Measurements from ENCODE around the gene CDYL2. TPM values are rescaled to one million over a fixed set of nuclear protein-coding genes. Genes with fewer than 3 reads are reported as not detected.

The CDYL2 gene
- total and polyA plus RNA-seq, 4 donors: 0.84 to 4.1 (median 2.3) TPM

GRCh38 chr16:80790751-80791150, 13.6 kb downstream of the CDYL2 start:
- no peak overlapping the region for H3K9ac ChIP-seq (ENCODE audit: low read depth in 1 of 2, low read length in 2 of 2)
- H3K4me1 ChIP-seq (ENCODE audit: control insufficient read depth in 4 of 4, insufficient read depth in 4 of 4, low read length in 3 of 4): no peaks in the 10 kb centered on the region
- no peak for DNase-seq (ENCODE audit: low spot score)
- no peaks in the 10 kb centered on the region for H3K9me3 ChIP-seq (ENCODE audit: control insufficient read depth in 4 of 4, low read length in 3 of 4)
- H3K27me3 ChIP-seq (ENCODE audit: control insufficient read depth in 4 of 4, insufficient read depth in 4 of 4, low read length in 3 of 4): no peaks in the 10 kb centered on the region
- H3K36me3 ChIP-seq (ENCODE audit: control insufficient read depth in 4 of 4, insufficient read depth in 3 of 4, low read depth in 1 of 4, low read length in 3 of 4): no peaks in the 10 kb centered on the region
- TF ChIP-seq REST (IDR thresholded peaks at IDR 0.05): no peak
- TF ChIP-seq FOXA1 (IDR thresholded peaks at IDR 0.05): no peak
- TF ChIP-seq ZBTB33 (IDR thresholded peaks at IDR 0.05): no peak
- TF ChIP-seq MAX (IDR thresholded peaks at IDR 0.05): no peak
- no peak for TF ChIP-seq HNF4A (conservative IDR thresholded peaks at IDR 0.05)
- WGBS: 88% methylated on average over 5 of the region's 5 CpGs
- no peak overlapping the region for H3K4me3 ChIP-seq (ENCODE audit: low read depth in 1 of 3, low read length in 3 of 3)
- no peak overlapping the region for H3K27ac ChIP-seq (ENCODE audit: low read depth in 1 of 2, low read length in 2 of 2)

- Histone ChIP-seq H3K36me3 (ENCODE audit: control insufficient read depth in 4 of 4, insufficient read depth in 3 of 4, low read depth in 1 of 4, low read length in 3 of 4) (no peaks in the 10 kb centered on the region), H3K4me1 (ENCODE audit: control insufficient read depth in 4 of 4, insufficient read depth in 4 of 4, low read length in 3 of 4) (no peaks in the 10 kb centered on the region), H3K27me3 (ENCODE audit: control insufficient read depth in 4 of 4, insufficient read depth in 4 of 4, low read length in 3 of 4) (no peaks in the 10 kb centered on the region), H3K9ac (ENCODE audit: low read depth in 1 of 2, low read length in 2 of 2) (no peak overlapping the region), H3K4me3 (ENCODE audit: low read depth in 1 of 3, low read length in 3 of 3) (no peak overlapping the region), H3K9me3 (ENCODE audit: control insufficient read depth in 4 of 4, low read length in 3 of 4) (peaks cover 0 to 4% (median 0%) of the 10 kb centered on the region in 4 donors), H3K27ac (ENCODE audit: low read depth in 1 of 2, low read length in 2 of 2) (no peak overlapping the region)
- WGBS: 68% methylated on average over 2 of the region's 2 CpGs
- TF ChIP-seq ATF3 (IDR thresholded peaks at IDR 0.05) (no peak), HNF4A (conservative IDR thresholded peaks at IDR 0.05) (no peak), RXRA (IDR thresholded peaks at IDR 0.05) (no peak), NR2F2 (IDR thresholded peaks at IDR 0.05) (no peak), SP1 (IDR thresholded peaks at IDR 0.05) (no peak), CTCF (IDR thresholded peaks at IDR 0.05; ENCODE audit: low read depth, low read length, missing input control) (no peak), JUND (IDR thresholded peaks at IDR 0.05) (no peak), RAD21 (IDR thresholded peaks at IDR 0.05) (no peak), EGR1 (IDR thresholded peaks at IDR 0.05; ENCODE audit: low read depth in 2 of 2) (no peak), HNF4G (IDR thresholded peaks at IDR 0.05) (no peak), ZBTB33 (IDR thresholded peaks at IDR 0.05) (no peak), FOXA1 (IDR thresholded peaks at IDR 0.05) (no peak), REST (IDR thresholded peaks at IDR 0.05) (no peak), GABPA (IDR thresholded peaks at IDR 0.05 in 1 of 2, conservative IDR thresholded peaks at IDR 0.05 in 1 of 2) (no peak), FOXA2 (IDR thresholded peaks at IDR 0.05) (no peak), MAX (IDR thresholded peaks at IDR 0.05) (no peak), YY1 (IDR thresholded peaks at IDR 0.05) (no peak), TAF1 (conservative IDR thresholded peaks at IDR 0.05) (no peak)
- no peak for DNase-seq (ENCODE audit: low spot score)
These were observed 16.4 kb downstream of the CDYL2 start for GRCh38 chr16:80788027-80788426.

Measured in liver (tissue), 9 donors.